Heart right ventricle (tissue), 16 donors: ENCODE data around the gene SMAD3. TPM values are rescaled to one million over a fixed set of nuclear protein-coding genes. Genes with fewer than 3 reads are reported as not detected.

Source experiments
- ATAC-seq, 8 donors: fragments of 200-7000 bp; cut with Tn5 transposase; one replicate each; pipeline ENCODE4 v1.9.1; 2020; ENCODE audit warnings: mild to moderate bottlenecking in 8 of 8, moderate library complexity in 8 of 8, moderate number of reproducible peaks in 1 of 8
- DNase-seq, 2 donors: peaks; one replicate each; pipeline ENCODE4 v3.0.0-alpha.2; 2020
- H3K27ac ChIP-seq, 10 donors: fragments of 200-600 bp; sonication (generic) in 2 of 10; one replicate each; pipeline versions ENCODE4 v1.5.0 to v1.8.0; 2020 to 2022; ENCODE audit warnings: mild to moderate bottlenecking in 3 of 10
- H3K27me3 ChIP-seq, 7 donors: fragments of 200-600 bp; one replicate each; pipeline ENCODE4 v1.8.0; 2021 to 2022; ENCODE audit warnings: mild to moderate bottlenecking in 2 of 7
- H3K36me3 ChIP-seq, 9 donors: fragments of 200-600 bp; sonication (generic) in 1 of 9; one replicate each; pipeline versions ENCODE4 v1.5.0 to v1.8.0; 2020 to 2022; ENCODE audit warnings: mild to moderate bottlenecking in 2 of 9
- H3K4me1 ChIP-seq, 9 donors: fragments of 200-600 bp; sonication (generic) in 1 of 9; one replicate each; pipeline versions ENCODE4 v1.5.0 to v1.8.0; 2020 to 2022; ENCODE audit warnings: mild to moderate bottlenecking in 4 of 9
- H3K4me3 ChIP-seq, 10 donors: fragments of 200-600 bp; sonication (generic) in 2 of 10; one replicate each; pipeline versions ENCODE4 v1.5.0 to v1.8.0; 2020 to 2022; ENCODE audit warnings: mild to moderate bottlenecking in 7 of 10, moderate library complexity in 2 of 10
- H3K9me3 ChIP-seq, 11 donors: fragments of 200-600 bp in 10 of 11; sonication (generic) in 2 of 11; one replicate each; pipeline versions ENCODE4 v1.5.0 to v1.8.0; 2013 to 2022; ENCODE audit warnings: mild to moderate bottlenecking in 2 of 11, control low read depth in 1 of 11, moderate library complexity in 1 of 11
- CTCF ChIP-seq, 9 donors: fragments of 200-600 bp; sonication (generic) in 2 of 9; IDR thresholded peaks; one replicate each; pipeline versions ENCODE4 v1.5.0 to v1.8.0; 2021 to 2022; ENCODE audit warnings: antibody characterized with exemption in 9 of 9, mild to moderate bottlenecking in 5 of 9, moderate library complexity in 1 of 9
- WGBS, 2 donors: extraction: QIAGEN DNeasy Blood & Tissue Kit; methylation state at CpG; one replicate each; pipeline ENCODE4 v1.1.7; 2013; ENCODE audit warnings: inconsistent platforms in 1 of 2; 5-methylcytosine and 5-hydroxymethylcytosine counted together
- intact Hi-C, 10 donors: fragments of 100-400 bp; cut with DNase I; formaldehyde crosslinking; loops; one replicate each; pipeline versions ENCODE4 v1.11.1 to v1.14.2; 2022
- polyA plus RNA-seq, 2 donors: library from polyadenylated mRNA; stranded (reverse); fragments of 200-250 nt; gene quantifications; one replicate each; pipeline ENCODE4 v1.2.3, GENCODE V29; 2013
- total RNA-seq, 10 donors: library from RNA; stranded (reverse); fragmentation: NEBNext Ultra II Directional in 3 of 10; extraction: Animal tissue kit (Norgen Biotek cat#: 25700) in 3 of 10; gene quantifications; one replicate each; pipeline versions ENCODE4 v1.2.1 to v1.2.4, GENCODE V29; 2021 to 2023
- donor health status: Arrhythmogenic right ventricular cardiomyopathy.
- donor health status: ischemic (EF 13 %, LVEDD 7.1; RV severe dilation, severe dysfunction).
- donor health status: healthy with polysubstance abuse.
- donor health status: DM: no; HTN: yes; CAD: no.
- donor health status: DM: no; HTN: no; CAD: no.
- donor health status: ischemic (EF 25% LVEDD 6.9; RV normal size, moderate dysfunction).
- donor health status: ischemic (EF 25% LVEDD 5.7; RV mildly dilated, moderate dysfunction).
- donor health status: healthy.
- donor health status: DM: yes; HTN: yes; CAD: no.
- donor health status: Ischemic cardiomyopathy.
- donor health status: ischemic (EF 35%, LVEDD 5.7; RV mildly dilated, moderate dysfunction).
- donor health status: nonischemic (EF 11% LVEDD 7.7; RV severe dilation, severe dysfunction).
- donor health status: DM: yes; HTN: yes; CAD: no.
- donor health status: PGD.
- donor health status: ischemic (EF 29% LVEDD 5.4; RV normal size, mild dysfunction).
- donor health status: nonischemic (EF 23%, LVEDD 6.1; RV moderate dilation, normal function).

SMAD3 gene
- total and polyA plus RNA-seq, 12 donors = 6.2 to 44.8 (median 15.5) TPM

- Histone ChIP-seq H3K9me3 (no peaks in the 10 kb centered on the region), H3K4me3 (no peak overlapping the region), H3K4me1 (peaks cover 11 to 90% (median 58%) of the 10 kb centered on the region in 9 donors), H3K27ac (no peak overlapping the region), H3K27me3 (no peaks in the 10 kb centered on the region), H3K36me3 (peaks cover 0 to 15% (median 0%) of the 10 kb centered on the region in 9 donors)
- no peak for TF ChIP-seq CTCF (IDR thresholded peaks at IDR 0.05)
- intact Hi-C loops = no loop called here
- ATAC-seq = no peak
- DNase-seq = no peak
- WGBS, 2 donors = 75 to 84% methylated on average over 7 of the region's 7 CpGs
Measured at GRCh38 chr15:67095912-67096311, 30.5 kb downstream of the SMAD3 start.

GRCh38 chr15:67096546-67097294 is 31.3 kb downstream of the SMAD3 start:
- Histone ChIP-seq H3K4me3 (no peak overlapping the region), H3K27me3 (no peaks in the 10 kb centered on the region), H3K27ac (no peak overlapping the region), H3K4me1 (peaks cover 6 to 90% (median 50%) of the 10 kb centered on the region in 9 donors), H3K9me3 (no peaks in the 10 kb centered on the region), H3K36me3 (peaks cover 0 to 15% (median 0%) of the 10 kb centered on the region in 9 donors)
- DNase-seq (no peak), ATAC-seq (no peak)
- WGBS, 2 donors = 68 to 97% methylated on average over 2 of the region's 2 CpGs
- intact Hi-C loops = no loop called here
- no peak for TF ChIP-seq CTCF (IDR thresholded peaks at IDR 0.05)

GRCh38 chr15:67097424-67097823 is 32.0 kb downstream of the SMAD3 start:
- H3K4me1 ChIP-seq = peaks cover 6 to 90% (median 45%) of the 10 kb centered on the region in 9 donors
- TF ChIP-seq CTCF (IDR thresholded peaks at IDR 0.05) = no peak
- peak overlapping the region in 5 of 10 donors; percentile 14 to 81 (median 59) for H3K27ac ChIP-seq
- DNase-seq (no peak), ATAC-seq (no peak)
- H3K4me3 ChIP-seq = no peak overlapping the region
- intact Hi-C loops = no loop called here
- peaks cover 0 to 15% (median 0%) of the 10 kb centered on the region in 9 donors for H3K36me3 ChIP-seq
- H3K27me3 ChIP-seq = no peaks in the 10 kb centered on the region
- 98% methylated on average over 4 of the region's 4 CpGs for WGBS, 2 donors
- H3K9me3 ChIP-seq = no peaks in the 10 kb centered on the region

- Histone ChIP-seq H3K4me1 (peaks cover 6 to 90% (median 44%) of the 10 kb centered on the region in 9 donors), H3K4me3 (peak overlapping the region in 2 of 10 donors; percentile 6 to 19), H3K27ac (peak overlapping the region in 7 of 10 donors; percentile 26 to 81 (median 61)), H3K27me3 (no peaks in the 10 kb centered on the region), H3K9me3 (no peaks in the 10 kb centered on the region), H3K36me3 (peaks cover 0 to 15% (median 0%) of the 10 kb centered on the region in 9 donors)
- 34 to 40% methylated on average over 14 of the region's 14 CpGs for whole genome bisulfite sequencing, 2 donors
- DNase-seq (no peak), ATAC-seq (peak; percentile 26 to 70 (median 58))
- intact Hi-C loops = no loop called here
- no peak for TF ChIP-seq CTCF (IDR thresholded peaks at IDR 0.05)
Measured at GRCh38 chr15:67097930-67098740, 32.7 kb downstream of the SMAD3 start.
